HEK293 (cell line): ENCODE results near the gene FAM234B.

Experiments
- CTCF ChIA-PET: fragments of 350-600 bp; formaldehyde crosslinking; extraction: SDS; loops from one replicate; lab custom pipeline; 2021; ENCODE audit warnings: antibody characterized with exemption; lab: Yijun Ruan, JAX
- POLR2A ChIA-PET: fragments of 300-600 bp; formaldehyde crosslinking; extraction: SDS; loops from one replicate; lab custom pipeline; 2020; ENCODE audit warnings: antibody characterized with exemption, inconsistent platforms; lab: Yijun Ruan, JAX
- H3K27ac ChIP-seq: fragments of 200-500 bp; sonication (Bioruptor generic); 2 replicates; pipeline ENCODE4 v1.5.1; 2014; ENCODE audit warnings: low read depth, low read length, control low read depth, inconsistent platforms; ENCODE audit errors: extremely low read depth
- H3K36me3 ChIP-seq, 2 experiments: fragments of 200-500 bp in 1 of 2; sonication (Bioruptor generic) in 1 of 2; 1 replicate in 1 of 2; 2 replicates in 1 of 2; pipeline ENCODE4 v1.5.1; 2014 to 2017; ENCODE audit warnings: inconsistent platforms in 2 of 2, low read length in 2 of 2; ENCODE audit not compliant: control insufficient read depth in 2 of 2, insufficient read depth in 1 of 2
- H3K4me1 ChIP-seq: fragments of 200-500 bp; sonication (Bioruptor generic); 2 replicates; pipeline ENCODE4 v1.5.1; 2014; ENCODE audit warnings: mild to moderate bottlenecking, low read length, inconsistent platforms; ENCODE audit not compliant: control insufficient read depth, insufficient read depth
- H3K4me3 ChIP-seq: 2 replicates; pipeline ENCODE4 v1.5.1; 2011; ENCODE audit warnings: low read depth, mild to moderate bottlenecking, control low read depth, low read length, moderate library complexity
- H3K9me3 ChIP-seq: fragments of 200-500 bp; sonication (Bioruptor generic); 2 replicates; pipeline ENCODE4 v1.5.1; 2014; ENCODE audit warnings: low read depth, low read length, inconsistent platforms; ENCODE audit not compliant: control insufficient read depth, insufficient read depth
- GLI4 ChIP-seq: fragments of 450-650 bp; formaldehyde crosslinking; IDR thresholded peaks from 2 replicates; pipeline ENCODE4 v1.5.1; 2016; ENCODE audit warnings: missing biosample characterization, missing genetic modification characterization
- GLIS2 ChIP-seq: fragments of 450-650 bp; formaldehyde crosslinking; IDR thresholded peaks from 2 replicates; pipeline ENCODE4 v1.5.1; 2016; ENCODE audit warnings: missing biosample characterization, missing genetic modification characterization
- HOXD13 ChIP-seq: sonication (generic); formaldehyde crosslinking; IDR thresholded peaks from 2 replicates; pipeline ENCODE4 v1.8.0; 2022; ENCODE audit warnings: missing genetic modification reagents, borderline replicate concordance
- KLF9 ChIP-seq: fragments of 450-650 bp; formaldehyde crosslinking; IDR thresholded peaks from 2 replicates; pipeline ENCODE4 v1.5.1; 2016; ENCODE audit warnings: missing biosample characterization, missing genetic modification characterization, low read depth
- MYNN ChIP-seq: fragments of 450-650 bp; formaldehyde crosslinking; IDR thresholded peaks from 2 replicates; pipeline ENCODE4 v1.5.1; 2016; ENCODE audit warnings: missing biosample characterization, missing genetic modification characterization, borderline replicate concordance
- MZF1 ChIP-seq: fragments of 450-650 bp; formaldehyde crosslinking; IDR thresholded peaks from 2 replicates; pipeline ENCODE4 v1.5.1; 2017; ENCODE audit warnings: missing biosample characterization, missing genetic modification characterization, borderline replicate concordance
- PATZ1 ChIP-seq: fragments of 450-650 bp; formaldehyde crosslinking; IDR thresholded peaks from 2 replicates; pipeline ENCODE4 v1.5.1; 2016; ENCODE audit warnings: missing biosample characterization, missing genetic modification characterization
- SP2 ChIP-seq: fragments of 450-650 bp; formaldehyde crosslinking; IDR thresholded peaks from 2 replicates; pipeline ENCODE4 v1.5.1; 2016; ENCODE audit warnings: missing biosample characterization, missing genetic modification characterization
- ZBTB11 ChIP-seq: fragments of 450-650 bp; formaldehyde crosslinking; conservative IDR thresholded peaks from 2 replicates; pipeline ENCODE4 v1.5.1; 2016; ENCODE audit warnings: low read depth, missing biosample characterization, missing genetic modification characterization
- ZBTB20 ChIP-seq: fragments of 450-650 bp; formaldehyde crosslinking; IDR thresholded peaks from 2 replicates; pipeline ENCODE4 v1.5.1; 2016; ENCODE audit warnings: missing biosample characterization, missing genetic modification characterization
- ZBTB26 ChIP-seq: fragments of 450-650 bp; formaldehyde crosslinking; optimal IDR thresholded peaks from 2 replicates; pipeline ENCODE3; 2016; ENCODE audit warnings: missing biosample characterization, mild to moderate bottlenecking, missing genetic modification characterization
- ZBTB48 ChIP-seq: fragments of 450-650 bp; formaldehyde crosslinking; IDR thresholded peaks from 2 replicates; pipeline ENCODE4 v1.5.1; 2016; ENCODE audit warnings: missing biosample characterization, missing genetic modification characterization
- ZBTB8A ChIP-seq: fragments of 450-650 bp; formaldehyde crosslinking; IDR thresholded peaks from 2 replicates; pipeline ENCODE4 v1.5.1; 2016; ENCODE audit warnings: missing biosample characterization, missing genetic modification characterization
- ZNF114 ChIP-seq: fragments of 450-650 bp; formaldehyde crosslinking; IDR thresholded peaks from 2 replicates; pipeline ENCODE4 v1.5.0; 2017; ENCODE audit warnings: missing biosample characterization, missing genetic modification characterization
- ZNF121 ChIP-seq: fragments of 450-650 bp; formaldehyde crosslinking; IDR thresholded peaks from 2 replicates; pipeline ENCODE4 v1.5.1; 2016; ENCODE audit warnings: missing biosample characterization, missing genetic modification characterization
- ZNF175 ChIP-seq: fragments of 450-650 bp; formaldehyde crosslinking; IDR thresholded peaks from 2 replicates; pipeline ENCODE4 v1.5.1; 2016; ENCODE audit warnings: missing biosample characterization, missing genetic modification characterization
- ZNF184 ChIP-seq: fragments of 450-650 bp; IDR thresholded peaks from 2 replicates; pipeline ENCODE4 v1.5.1; 2018; ENCODE audit warnings: missing biosample characterization, mild to moderate bottlenecking, missing genetic modification characterization
- ZNF24 ChIP-seq: fragments of 450-650 bp; formaldehyde crosslinking; IDR thresholded peaks from 2 replicates; pipeline ENCODE4 v1.5.1; 2016; ENCODE audit warnings: missing biosample characterization, missing genetic modification characterization
- ZNF335 ChIP-seq: fragments of 450-650 bp; formaldehyde crosslinking; conservative IDR thresholded peaks from 2 replicates; pipeline ENCODE4 v1.5.1; 2016; ENCODE audit warnings: missing biosample characterization, missing genetic modification characterization
- ZNF341 ChIP-seq: fragments of 450-650 bp; formaldehyde crosslinking; IDR thresholded peaks from 2 replicates; pipeline ENCODE4; 2016; ENCODE audit warnings: low read depth, missing biosample characterization, missing genetic modification characterization
- ZNF366 ChIP-seq: fragments of 450-650 bp; formaldehyde crosslinking; conservative IDR thresholded peaks from 2 replicates; pipeline ENCODE4 v1.5.1; 2016; ENCODE audit warnings: missing biosample characterization, missing genetic modification characterization
- ZNF394 ChIP-seq: fragments of 450-650 bp; formaldehyde crosslinking; IDR thresholded peaks from 2 replicates; pipeline ENCODE4 v1.5.1; 2016; ENCODE audit warnings: missing biosample characterization, missing genetic modification characterization, mild to moderate bottlenecking, moderate library complexity, borderline replicate concordance
- ZNF423 ChIP-seq: fragments of 450-650 bp; formaldehyde crosslinking; IDR thresholded peaks from 2 replicates; pipeline ENCODE4 v1.5.1; 2016; ENCODE audit warnings: missing biosample characterization, missing genetic modification characterization
- ZNF488 ChIP-seq: fragments of 450-650 bp; formaldehyde crosslinking; IDR thresholded peaks from 2 replicates; pipeline ENCODE4 v1.5.1; 2016; ENCODE audit warnings: missing biosample characterization, missing genetic modification characterization
- ZNF544 ChIP-seq: fragments of 450-650 bp; formaldehyde crosslinking; IDR thresholded peaks from 2 replicates; pipeline ENCODE4 v1.5.0; 2017; ENCODE audit warnings: missing biosample characterization, missing genetic modification characterization
- ZNF549 ChIP-seq: fragments of 450-650 bp; IDR thresholded peaks from 2 replicates; pipeline ENCODE4 v1.5.1; 2018; ENCODE audit warnings: missing biosample characterization, missing genetic modification characterization, mild to moderate bottlenecking, inconsistent platforms, moderate library complexity
- ZNF580 ChIP-seq: fragments of 450-650 bp; formaldehyde crosslinking; IDR thresholded peaks from 2 replicates; pipeline ENCODE4 v1.5.1; 2016; ENCODE audit warnings: missing biosample characterization, missing genetic modification characterization
- ZNF600 ChIP-seq: fragments of 450-650 bp; formaldehyde crosslinking; IDR thresholded peaks from 2 replicates; pipeline ENCODE4 v1.5.1; 2016; ENCODE audit warnings: missing biosample characterization, missing genetic modification characterization
- ZNF76 ChIP-seq: fragments of 450-650 bp; formaldehyde crosslinking; IDR thresholded peaks from 2 replicates; pipeline ENCODE4; 2016; ENCODE audit warnings: low read depth, missing biosample characterization, missing genetic modification characterization, borderline replicate concordance
- ZNF776 ChIP-seq: fragments of 450-650 bp; formaldehyde crosslinking; IDR thresholded peaks from 2 replicates; pipeline ENCODE4 v1.5.0; 2017; ENCODE audit warnings: missing biosample characterization, missing genetic modification characterization, borderline replicate concordance
- ZSCAN23 ChIP-seq: fragments of 450-650 bp; formaldehyde crosslinking; IDR thresholded peaks from 2 replicates; pipeline ENCODE4 v1.5.1; 2016; ENCODE audit warnings: missing biosample characterization, missing genetic modification characterization

The FAM234B gene

GRCh38 chr12:13000616-13000924 lies 43.6 kb upstream of the FAM234B start (continued):
- TF ChIP-seq ZSCAN23 (tag by site-specific recombination): no peak
- TF ChIP-seq ZBTB20 (tag by site-specific recombination): peak; percentile 78
- no peak; the same call in 1 of the 2 replicates for TF ChIP-seq ZBTB8A
- no peak for TF ChIP-seq GLIS2
- TF ChIP-seq ZNF366: 0 out of 2 replicates have a peak, but pooled peaks have one; percentile 29
- no peak for TF ChIP-seq ZNF488
- no peak for TF ChIP-seq ZNF580 (tag by site-specific recombination)
- TF ChIP-seq ZNF175 (tag by site-specific recombination): no peak
- TF ChIP-seq KLF9 (tag by site-specific recombination): no peak
- no peak for TF ChIP-seq ZNF776 (tag by site-specific recombination)
- TF ChIP-seq GLI4 (tag by site-specific recombination): no peak
- TF ChIP-seq ZNF24 (tag by site-specific recombination): 0 out of 2 replicates have a peak, but pooled peaks have one; percentile 48
- TF ChIP-seq ZNF114: no peak
- TF ChIP-seq ZBTB48: peak; percentile 76; the same call in 1 of the 2 replicates
- no peak for TF ChIP-seq ZNF423 (tag by site-specific recombination)
- TF ChIP-seq ZNF394: peak; percentile 70
- TF ChIP-seq ZNF76 (tag by site-specific recombination): 0 out of 2 replicates have a peak, but pooled peaks have one; percentile 0
- TF ChIP-seq MYNN: no peak
- no peak for TF ChIP-seq SP2 (tag by site-specific recombination)
- TF ChIP-seq ZNF544 (tag by site-specific recombination): no peak
- no peak for TF ChIP-seq ZNF335 (tag by site-specific recombination)
- no peak for TF ChIP-seq ZNF121
- TF ChIP-seq ZNF549 (tag by site-specific recombination): 0 out of 2 replicates have a peak, but pooled peaks have one; percentile 7
- TF ChIP-seq ZNF600 (tag by site-specific recombination): peak; percentile 23; the same call in 1 of the 2 replicates
- no peak for TF ChIP-seq HOXD13
- TF ChIP-seq MZF1 (tag by site-specific recombination): no peak

GRCh38 chr12:13000925-13001774 lies 43.0 kb upstream of the FAM234B start:
- H3K4me3 ChIP-seq: peak overlapping the region; percentile 47
- CTCF ChIA-PET: interaction anchor here (0.7 to 1.0 kb wide), 3 partner anchors 11 to 18 kb away, joined by 3 to 4 read pairs (median 3); no protein-coding TSS in a partner anchor
- H3K36me3 ChIP-seq: no peaks in the 10 kb centered on the region
- POLR2A ChIA-PET: interaction anchor here (0.7 kb wide), 1 partner anchor 110 kb away, joined by 3 read pairs; the partner anchor contains the start of gene GPRC5A
- H3K27ac ChIP-seq: peak overlapping the region; percentile 74; the same call in 1 of the 2 replicates
- no peaks in the 10 kb centered on the region for H3K9me3 ChIP-seq
- peaks cover 6% of the 10 kb centered on the region for H3K4me1 ChIP-seq
- no peak for TF ChIP-seq ZBTB11
- peak; percentile 58 for TF ChIP-seq ZBTB26
- peak; percentile 92 for TF ChIP-seq ZNF335 (tag by site-specific recombination)
- 0 out of 2 replicates have a peak, but pooled peaks have one; percentile 30 for TF ChIP-seq ZNF184 (tag by site-specific recombination)
- TF ChIP-seq PATZ1 (tag by site-specific recombination): peak; percentile 11; the same call in 1 of the 2 replicates
- no peak for TF ChIP-seq ZNF341
